HepG2 (cell line): ENCODE results near the gene BSND. TPM values are rescaled to one million over a fixed set of nuclear protein-coding genes. Genes with fewer than 3 reads are reported as not detected.

Experiments
- ARNT ChIP-seq: fragments of 450-650 bp; IDR thresholded peaks from 2 replicates; pipeline ENCODE4 v1.6.1; 2017
- BRD4 ChIP-seq: sonication (generic); formaldehyde crosslinking; IDR thresholded peaks from 2 replicates; pipeline ENCODE4 v1.4.0; 2020; ENCODE audit warnings: missing genetic modification reagents
- BRF2 ChIP-seq: sonication (generic); formaldehyde crosslinking; IDR thresholded peaks from 2 replicates; pipeline ENCODE4 v1.8.1; 2022; ENCODE audit warnings: mild to moderate bottlenecking, missing genetic modification reagents
- FOXA1 ChIP-seq, 2 experiments: fragments of 450-650 bp in 1 of 2; sonication (generic) in 1 of 2; formaldehyde crosslinking in 1 of 2; IDR thresholded peaks; 2 replicates each; pipeline versions ENCODE4 v1.4.0 to v1.6.1; 2016 to 2020; ENCODE audit warnings: missing genetic modification reagents in 1 of 2
- HDAC2 ChIP-seq: sonication (generic); formaldehyde crosslinking; IDR thresholded peaks from 2 replicates; pipeline ENCODE4 v1.4.0; 2020; ENCODE audit warnings: missing genetic modification reagents
- JARID2 ChIP-seq: sonication (generic); formaldehyde crosslinking; IDR thresholded peaks from 2 replicates; pipeline ENCODE4 v1.8.1; 2023; ENCODE audit warnings: missing genetic modification reagents, inconsistent platforms; ENCODE audit not compliant: insufficient replicate concordance
- NRL ChIP-seq: sonication (generic); formaldehyde crosslinking; IDR thresholded peaks from 2 replicates; pipeline ENCODE4 v1.5.0; 2020; ENCODE audit warnings: missing genetic modification reagents, mild to moderate bottlenecking, moderate library complexity, borderline replicate concordance
- PBX2 ChIP-seq: IDR thresholded peaks from 2 replicates; pipeline ENCODE4 v1.6.1; 2016; ENCODE audit warnings: control low read depth
- RARA ChIP-seq: IDR thresholded peaks from 2 replicates; pipeline ENCODE4 v1.6.1; 2016; ENCODE audit warnings: missing genetic modification reagents, missing compliant biosample characterization
- REXO4 ChIP-seq: sonication (generic); formaldehyde crosslinking; IDR thresholded peaks from 2 replicates; pipeline ENCODE4 v1.8.0; 2022; ENCODE audit warnings: missing genetic modification reagents, mild to moderate bottlenecking, borderline replicate concordance
- SMAD3 ChIP-seq: sonication (generic); formaldehyde crosslinking; IDR thresholded peaks from 2 replicates; pipeline ENCODE4 v1.4.0; 2020; ENCODE audit warnings: missing genetic modification reagents
- SOX13 ChIP-seq, 3 experiments: fragments of 450-650 bp in 1 of 3; sonication (generic) in 1 of 3; formaldehyde crosslinking in 1 of 3; IDR thresholded peaks in 2 of 3; conservative IDR thresholded peaks in 1 of 3; 2 replicates each; pipeline versions ENCODE4 v1.5.0 to v1.6.1; 2016 to 2020; ENCODE audit warnings: antibody characterized with exemption in 1 of 3, mild to moderate bottlenecking in 1 of 3, missing compliant biosample characterization in 1 of 3, missing genetic modification reagents in 1 of 3, moderate library complexity in 1 of 3
- STAG1 ChIP-seq: sonication (generic); formaldehyde crosslinking; IDR thresholded peaks from 2 replicates; pipeline ENCODE4 v1.4.0; 2020; ENCODE audit warnings: missing genetic modification reagents
- STAT5B ChIP-seq: sonication (generic); formaldehyde crosslinking; IDR thresholded peaks from 2 replicates; pipeline ENCODE4 v1.4.0; 2020; ENCODE audit warnings: missing genetic modification reagents
- WIZ ChIP-seq: sonication (generic); formaldehyde crosslinking; IDR thresholded peaks from 2 replicates; pipeline ENCODE4 v1.5.1; 2020; ENCODE audit warnings: mild to moderate bottlenecking, missing genetic modification reagents
- XRCC5 ChIP-seq: fragments of 200-400 bp; formaldehyde crosslinking; optimal IDR thresholded peaks from 2 replicates; pipeline ENCODE3; 2017; ENCODE audit warnings: mild to moderate bottlenecking, low read length
- ZBTB7B ChIP-seq: sonication (generic); formaldehyde crosslinking; IDR thresholded peaks from 2 replicates; pipeline ENCODE4 v1.4.0; 2020; ENCODE audit warnings: missing genetic modification reagents
- ZFP36L1 ChIP-seq: sonication (generic); formaldehyde crosslinking; IDR thresholded peaks from 2 replicates; pipeline ENCODE4 v1.8.0; 2022; ENCODE audit warnings: mild to moderate bottlenecking, missing genetic modification reagents, moderate library complexity
- ZFP91 ChIP-seq: sonication (generic); formaldehyde crosslinking; IDR thresholded peaks from 2 replicates; pipeline ENCODE4 v1.9.0; 2022; ENCODE audit warnings: missing genetic modification reagents, mild to moderate bottlenecking, borderline replicate concordance
- ZNF335 ChIP-seq: sonication (generic); formaldehyde crosslinking; IDR thresholded peaks from 2 replicates; pipeline ENCODE4 v1.4.0; 2020; ENCODE audit warnings: missing genetic modification reagents
- ZNF383 ChIP-seq: sonication (generic); formaldehyde crosslinking; IDR thresholded peaks from 2 replicates; pipeline ENCODE4 v1.4.0; 2020; ENCODE audit warnings: missing genetic modification reagents, mild to moderate bottlenecking, borderline replicate concordance
- ZNF530 ChIP-seq: sonication (generic); formaldehyde crosslinking; IDR thresholded peaks from 2 replicates; pipeline ENCODE4 v1.5.0; 2020; ENCODE audit warnings: low read depth, mild to moderate bottlenecking, missing genetic modification reagents
- ZNF580 ChIP-seq: IDR thresholded peaks from 2 replicates; pipeline ENCODE4 v1.6.1; 2016; ENCODE audit warnings: low read depth, borderline replicate concordance
- ZNF839 ChIP-seq: sonication (generic); formaldehyde crosslinking; IDR thresholded peaks from 2 replicates; pipeline ENCODE4 v1.4.0; 2020; ENCODE audit warnings: missing genetic modification reagents, mild to moderate bottlenecking, borderline replicate concordance
- ZSCAN21 ChIP-seq: sonication (generic); formaldehyde crosslinking; IDR thresholded peaks from 2 replicates; pipeline ENCODE4 v1.8.0; 2022; ENCODE audit warnings: mild to moderate bottlenecking, missing genetic modification reagents, moderate library complexity, borderline replicate concordance
- polyA plus RNA-seq, 8 experiments: library from polyadenylated mRNA; depleted of rRNA in 3 of 8; stranded (reverse) in 7 of 8; unstranded in 1 of 8; fragments of >200 nt; fragmentation: Illumina TruSeq in 4 of 8; extraction: Trizol in 4 of 8; gene quantifications; 2 replicates each; pipeline versions ENCODE4 v1.2.1 to v1.2.3, GENCODE V29; 2011 to 2016; ENCODE audit warnings: low read depth in 4 of 8, missing spikeins in 1 of 8, mixed read lengths in 1 of 8; ENCODE audit not compliant: insufficient read depth in 1 of 8
- total RNA-seq, 5 experiments: library from RNA; depleted of rRNA; stranded (reverse); fragments of >200 nt; fragmentation: Illumina TruSeq; extraction: Trizol; gene quantifications; 2 replicates each; pipeline ENCODE4 v1.2.3, GENCODE V29; 2016; ENCODE audit warnings: low read depth in 1 of 5

Gene BSND
- total and polyA plus RNA-seq, 2 of the 13 experiments (the other 11 are each of a cell fraction or from before 2014, with no cell fraction given) = not detected

GRCh38 chr1:54950369-54951163 lies 48.2 kb upstream of the BSND start (continued):
- TF ChIP-seq SOX13 (IDR thresholded peaks at IDR 0.05) (no peak), SOX13 (CRISPR knock-in tag; conservative IDR thresholded peaks at IDR 0.05 in 1 of 2, IDR thresholded peaks at IDR 0.05 in 1 of 2) (peak in 1 of 2 experiments; percentile 18; a peak in 1 of 4 replicates), JARID2 (CRISPR knock-in tag) (no peak), ZNF335 (CRISPR knock-in tag) (no peak), RARA (0 out of 2 replicates have a peak, but pooled peaks have one; percentile 27), PBX2 (no peak), ZNF383 (no peak), HDAC2 (peak; percentile 62), ZFP91 (peak; percentile 78; the same call in 1 of the 2 replicates), ZBTB7B (CRISPR knock-in tag) (0 out of 2 replicates have a peak, but pooled peaks have one; percentile 15), XRCC5 (peak; percentile 65), ZNF580 (CRISPR knock-in tag) (0 out of 2 replicates have a peak, but pooled peaks have one; percentile 22), REXO4 (CRISPR knock-in tag) (no peak), WIZ (CRISPR knock-in tag) (0 out of 2 replicates have a peak, but pooled peaks have one; percentile 37), BRD4 (CRISPR knock-in tag) (0 out of 2 replicates have a peak, but pooled peaks have one; percentile 18), BRF2 (CRISPR knock-in tag) (no peak), STAG1 (peak; percentile 78), ZFP36L1 (CRISPR knock-in tag) (peak; percentile 81; the same call in 1 of the 2 replicates), SMAD3 (CRISPR knock-in tag) (0 out of 2 replicates have a peak, but pooled peaks have one; percentile 37), ZSCAN21 (CRISPR knock-in tag) (peak; percentile 63; the same call in 1 of the 2 replicates), STAT5B (CRISPR knock-in tag) (no peak), NRL (CRISPR knock-in tag) (0 out of 2 replicates have a peak, but pooled peaks have one; percentile 12), ZNF839 (no peak), FOXA1 (IDR thresholded peaks at IDR 0.05) (no peak), FOXA1 (CRISPR knock-in tag; IDR thresholded peaks at IDR 0.05) (peak; percentile 38; the same call in 1 of the 2 replicates), ARNT (no peak), ZNF530 (CRISPR knock-in tag) (no peak)
